ENCODE data around the gene FGF18. TPM values are rescaled to one million over a fixed set of nuclear protein-coding genes. Genes with fewer than 3 reads are reported as not detected.
"Not testable (repeated sequence)": the region's sequence is repeated elsewhere in the genome, so short reads cannot be mapped to it uniquely, and the experiment has no call there.

Gene FGF18
- total RNA-seq, 1 donor from 2014 or later, result 1.2 TPM

DNA sequence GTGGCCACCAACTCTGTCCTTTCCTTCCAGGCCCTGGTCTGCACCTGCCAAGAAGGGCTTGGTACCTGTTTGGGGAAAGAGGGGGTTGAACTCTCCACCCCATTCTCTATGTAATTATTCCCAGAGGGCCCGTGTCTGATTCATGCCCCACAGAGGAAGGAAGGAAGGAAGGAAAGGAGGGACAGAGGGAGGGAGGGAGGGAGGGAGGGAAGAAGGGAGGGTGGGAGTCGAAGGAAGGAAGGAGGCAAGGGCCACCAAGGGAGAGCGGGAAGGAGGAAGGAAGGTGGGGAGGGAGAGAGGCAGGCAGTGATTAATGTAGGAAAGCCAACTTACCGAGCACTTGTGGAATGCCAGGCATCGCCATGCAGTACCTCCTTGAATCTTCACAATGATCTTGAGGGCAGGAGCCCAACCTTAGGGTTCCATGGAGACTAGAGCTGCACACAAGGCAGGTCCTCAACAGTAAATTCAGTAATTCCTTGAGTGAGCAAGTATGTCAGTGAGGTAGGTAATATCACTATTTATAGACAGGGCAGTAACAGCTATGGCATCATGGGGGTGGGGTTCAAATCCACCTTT, 75.8 kb downstream of the FGF18 start:
- Mint-ChIP-seq H3K27me3 (ENCODE audit: low read depth, unreplicated experiment) (peaks cover 18% of the 10 kb centered on the region), H3K4me3 (ENCODE audit: unreplicated experiment) (no peak overlapping the region), H3K27ac (ENCODE audit: unreplicated experiment) (peak overlapping the region; percentile 87), H3K4me1 (ENCODE audit: low read depth, unreplicated experiment) (peaks cover 11% of the 10 kb centered on the region), H3K9me3 (ENCODE audit: unreplicated experiment) (no peaks in the 10 kb centered on the region), H3K36me3 (ENCODE audit: low read depth, unreplicated experiment) (peaks cover 2% of the 10 kb centered on the region)
- TF ChIP-seq EZH2 (IDR thresholded peaks at IDR 0.05; ENCODE audit: insufficient read depth, low read length) (no peak), CTCF (IDR thresholded peaks at IDR 0.05; ENCODE audit: insufficient read depth, low read depth, low read length) (no peak)
- Histone ChIP-seq H3K4me2 (ENCODE audit: low read length) (peak overlapping the region; percentile 74), H3K4me1 (ENCODE audit: insufficient read depth, low read length) (peaks cover 17% of the 10 kb centered on the region), H4K20me1 (ENCODE audit: insufficient read depth, low read length) (no peaks in the 10 kb centered on the region), H3K36me3 (ENCODE audit: insufficient read depth, low read length) (no peaks in the 10 kb centered on the region), H3K9ac (ENCODE audit: low read length) (peak overlapping the region; percentile 23), H3K4me3 (ENCODE audit: insufficient read depth, low read depth, low read length) (no peak overlapping the region), H3K9me3 (ENCODE audit: insufficient read depth, low read depth, low read length) (no peaks in the 10 kb centered on the region), H2AFZ (ENCODE audit: low read depth, low read length) (no peak overlapping the region), H3K27ac (ENCODE audit: low read depth, low read length) (no peak overlapping the region), H3K27me3 (ENCODE audit: insufficient read depth, low read length) (no peaks in the 10 kb centered on the region), H3K79me2 (ENCODE audit: insufficient read depth, low read length) (no peaks in the 10 kb centered on the region)
- FAIRE-seq, result no peak
- no peak for DNase-seq (ENCODE audit: low read depth)

DNA sequence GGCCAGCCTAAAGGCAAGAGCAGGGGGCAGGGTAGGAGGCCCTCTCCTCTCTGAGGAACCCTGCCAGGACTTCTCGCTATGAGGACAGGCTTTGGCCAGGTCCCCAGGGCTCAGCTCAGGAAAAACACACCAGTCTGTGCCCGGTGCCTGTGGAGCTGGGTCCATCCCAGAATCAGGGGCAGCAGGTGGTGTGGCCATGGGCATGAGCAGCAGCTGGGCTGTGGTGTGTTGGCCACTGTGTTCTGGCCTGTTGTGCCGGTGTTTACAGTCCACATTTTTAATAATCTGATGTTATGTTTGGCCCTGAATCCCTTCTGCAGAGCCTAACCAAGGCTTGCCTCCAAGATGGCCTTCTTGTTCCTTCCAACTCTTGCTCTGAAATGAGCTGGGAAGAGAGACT, 77.0 kb downstream of the FGF18 start:
- Histone ChIP-seq H3K36me3 (ENCODE audit: insufficient read depth, low read length) (no peaks in the 10 kb centered on the region), H3K9me3 (ENCODE audit: insufficient read depth, low read depth, low read length) (no peaks in the 10 kb centered on the region), H4K20me1 (ENCODE audit: insufficient read depth, low read length) (no peaks in the 10 kb centered on the region), H3K4me2 (ENCODE audit: low read length) (no peak overlapping the region), H3K4me3 (ENCODE audit: insufficient read depth, low read depth, low read length) (no peak overlapping the region), H3K27me3 (ENCODE audit: insufficient read depth, low read length) (no peaks in the 10 kb centered on the region), H3K9ac (ENCODE audit: low read length) (no peak overlapping the region), H3K4me1 (ENCODE audit: insufficient read depth, low read length) (peaks cover 17% of the 10 kb centered on the region), H3K27ac (ENCODE audit: low read depth, low read length) (no peak overlapping the region), H2AFZ (ENCODE audit: low read depth, low read length) (no peak overlapping the region), H3K79me2 (ENCODE audit: insufficient read depth, low read length) (no peaks in the 10 kb centered on the region)
- TF ChIP-seq EZH2 (IDR thresholded peaks at IDR 0.05; ENCODE audit: insufficient read depth, low read length) (no peak), CTCF (IDR thresholded peaks at IDR 0.05; ENCODE audit: insufficient read depth, low read depth, low read length) (no peak)
- DNase-seq (ENCODE audit: low read depth) (no peak), FAIRE-seq (no peak)
- peaks cover 11% of the 10 kb centered on the region for H3K4me1 Mint-ChIP-seq (ENCODE audit: low read depth, unreplicated experiment)
- H3K27me3 Mint-ChIP-seq (ENCODE audit: low read depth, unreplicated experiment), result peaks cover 20% of the 10 kb centered on the region
- no peak overlapping the region for H3K4me3 Mint-ChIP-seq (ENCODE audit: unreplicated experiment)
- H3K36me3 Mint-ChIP-seq (ENCODE audit: low read depth, unreplicated experiment), result peaks cover 2% of the 10 kb centered on the region
- H3K9me3 Mint-ChIP-seq (ENCODE audit: unreplicated experiment), result no peaks in the 10 kb centered on the region
- no peak overlapping the region for H3K27ac Mint-ChIP-seq (ENCODE audit: unreplicated experiment)

DNA sequence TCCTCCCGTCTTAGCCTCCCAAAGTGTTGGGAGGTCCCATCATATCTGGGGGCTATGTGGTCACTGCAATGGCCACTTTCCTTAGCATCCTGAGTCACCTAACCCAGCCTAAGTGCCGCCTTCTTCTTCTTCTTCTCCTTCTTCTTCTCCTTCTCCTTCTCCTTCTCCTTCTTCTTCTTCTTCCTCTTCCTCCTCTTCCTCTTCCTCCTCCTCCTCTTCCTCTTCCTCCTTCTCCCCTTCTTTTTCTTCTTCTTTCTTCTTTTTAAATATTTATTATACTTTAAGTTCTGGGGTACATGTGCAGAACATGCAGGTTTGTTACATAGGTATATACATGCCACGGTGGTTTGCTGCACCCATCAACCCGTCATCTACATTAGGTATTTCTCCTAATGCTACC, 78.0 kb downstream of the FGF18 start:
- H3K9me3 Mint-ChIP-seq (ENCODE audit: unreplicated experiment); H3K4me3 Mint-ChIP-seq (ENCODE audit: unreplicated experiment); H4K20me1 ChIP-seq (ENCODE audit: insufficient read depth, low read length); FAIRE-seq; H3K4me3 ChIP-seq (ENCODE audit: insufficient read depth, low read depth, low read length); H3K27ac Mint-ChIP-seq (ENCODE audit: unreplicated experiment); H2AFZ ChIP-seq (ENCODE audit: low read depth, low read length); H3K27me3 ChIP-seq (ENCODE audit: insufficient read depth, low read length); H3K9me3 ChIP-seq (ENCODE audit: insufficient read depth, low read depth, low read length); H3K36me3 ChIP-seq (ENCODE audit: insufficient read depth, low read length); DNase-seq (ENCODE audit: low read depth); H3K4me2 ChIP-seq (ENCODE audit: low read length); H3K36me3 Mint-ChIP-seq (ENCODE audit: low read depth, unreplicated experiment); H3K27ac ChIP-seq (ENCODE audit: low read depth, low read length); H3K9ac ChIP-seq (ENCODE audit: low read length); H3K79me2 ChIP-seq (ENCODE audit: insufficient read depth, low read length): not testable (repeated sequence)
- Mint-ChIP-seq H3K27me3 (ENCODE audit: low read depth, unreplicated experiment) (peaks cover 20% of the 10 kb centered on the region), H3K4me1 (ENCODE audit: low read depth, unreplicated experiment) (peaks cover 11% of the 10 kb centered on the region)
- H3K4me1 ChIP-seq (ENCODE audit: insufficient read depth, low read length), result peaks cover 17% of the 10 kb centered on the region
